NCI-H146 (cell line): ENCODE measurements around the gene FAM3D.
"Not testable (repeated sequence)": the region's sequence is repeated elsewhere in the genome, so short reads cannot be mapped to it uniquely, and the experiment has no call there.

ENCODE experiments used
- DNase-seq: peaks from one replicate; lab custom pipeline; 2025; lab: John Stamatoyannopoulos, UW

FAM3D gene

GRCh38 chr3:58683001-58683458, 16.5 kb upstream of the FAM3D start:
- no peak for DNase-seq

- no peak for DNase-seq
These were observed 15.3 kb upstream of the FAM3D start for GRCh38 chr3:58681863-58682262.

- DNase-seq = no peak
These were observed 14.4 kb upstream of the FAM3D start for GRCh38 chr3:58680879-58681525.

GRCh38 chr3:58679974-58680666, 13.5 kb upstream of the FAM3D start:
- no peak for DNase-seq

- DNase-seq = no peak
These were observed 12.9 kb upstream of the FAM3D start for GRCh38 chr3:58679446-58679845.

- DNase-seq = not testable (repeated sequence)
These were observed 11.8 kb upstream of the FAM3D start for GRCh38 chr3:58678177-58678970.

GRCh38 chr3:58672880-58673279, 6.3 kb upstream of the FAM3D start:
- DNase-seq = no peak

GRCh38 chr3:58672451-58672850, 5.9 kb upstream of the FAM3D start:
- peak; percentile 75 for DNase-seq

- DNase-seq = peak; percentile 3
These were observed 4.0 kb upstream of the FAM3D start for GRCh38 chr3:58670506-58671135.

GRCh38 chr3:58668247-58668646, 1.7 kb upstream of the FAM3D start:
- DNase-seq = no peak

- DNase-seq = no peak
These were observed 1.1 kb upstream of the FAM3D start for GRCh38 chr3:58667704-58668103.

GRCh38 chr3:58667229-58667628, 655 bp upstream of the FAM3D start:
- DNase-seq = no peak

- no peak for DNase-seq
These were observed 1.2 kb downstream of the FAM3D start for GRCh38 chr3:58665405-58665804.

GRCh38 chr3:58664611-58665010, 2.0 kb downstream of the FAM3D start:
- DNase-seq = no peak

- peak; percentile 12 for DNase-seq
These were observed 4.6 kb downstream of the FAM3D start for GRCh38 chr3:58661836-58662420.

- DNase-seq = no peak
These were observed 5.6 kb downstream of the FAM3D start for GRCh38 chr3:58660998-58661397.

- DNase-seq = peak; percentile 12
These were observed 7.4 kb downstream of the FAM3D start for GRCh38 chr3:58659051-58659675.

- no peak for DNase-seq
These were observed 8.1 kb downstream of the FAM3D start for GRCh38 chr3:58658508-58658907.

- no peak for DNase-seq
These were observed 8.9 kb downstream of the FAM3D start for GRCh38 chr3:58657571-58658141.

- DNase-seq = no peak
These were observed 9.5 kb downstream of the FAM3D start for GRCh38 chr3:58657036-58657520.

GRCh38 chr3:58656631-58657030, 9.9 kb downstream of the FAM3D start:
- no peak for DNase-seq
